SH-SY5Y (cell line): ENCODE data around the gene COL25A1.

Experiments used
- GATA2 ChIP-seq: IDR thresholded peaks from 2 replicates; pipeline ENCODE4 v1.6.1; 2011; ENCODE audit warnings: mild to moderate bottlenecking, low read depth, low read length
- GATA3 ChIP-seq: IDR thresholded peaks from 2 replicates; pipeline ENCODE4 v1.6.1; 2011; ENCODE audit warnings: low read depth, mild to moderate bottlenecking, low read length, moderate library complexity

- TF ChIP-seq GATA3: no peak
- TF ChIP-seq GATA2: no peak
These were observed 63.7 kb downstream of the COL25A1 start for GRCh38 chr4:109238746-109239145.
